ENCODE data around the gene IL15RA.

DNA sequence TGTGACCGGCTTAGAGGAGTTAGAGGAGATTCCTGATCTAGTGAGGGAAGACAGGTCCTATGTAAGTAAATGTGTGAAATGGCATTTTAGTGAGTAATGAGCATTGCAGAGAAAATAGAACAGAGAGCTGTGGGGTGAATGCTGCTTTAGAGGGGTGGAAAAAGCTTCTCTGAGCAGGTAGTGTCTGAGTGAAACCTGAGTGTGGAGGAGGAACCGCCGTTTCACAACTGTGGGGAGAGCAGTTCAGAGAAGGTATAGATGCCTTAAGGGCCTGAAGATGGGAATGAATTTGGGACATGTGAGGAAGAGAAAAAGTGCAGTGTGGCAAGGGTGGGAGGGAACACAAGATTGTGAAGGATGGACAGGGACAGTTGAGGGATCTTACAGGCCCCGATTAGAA lies 65.7 kb downstream of the IL15RA start:
- no peak for TF ChIP-seq GABPA (IDR thresholded peaks at IDR 0.05; ENCODE audit: low read depth)
- TF ChIP-seq, protein P1, sequence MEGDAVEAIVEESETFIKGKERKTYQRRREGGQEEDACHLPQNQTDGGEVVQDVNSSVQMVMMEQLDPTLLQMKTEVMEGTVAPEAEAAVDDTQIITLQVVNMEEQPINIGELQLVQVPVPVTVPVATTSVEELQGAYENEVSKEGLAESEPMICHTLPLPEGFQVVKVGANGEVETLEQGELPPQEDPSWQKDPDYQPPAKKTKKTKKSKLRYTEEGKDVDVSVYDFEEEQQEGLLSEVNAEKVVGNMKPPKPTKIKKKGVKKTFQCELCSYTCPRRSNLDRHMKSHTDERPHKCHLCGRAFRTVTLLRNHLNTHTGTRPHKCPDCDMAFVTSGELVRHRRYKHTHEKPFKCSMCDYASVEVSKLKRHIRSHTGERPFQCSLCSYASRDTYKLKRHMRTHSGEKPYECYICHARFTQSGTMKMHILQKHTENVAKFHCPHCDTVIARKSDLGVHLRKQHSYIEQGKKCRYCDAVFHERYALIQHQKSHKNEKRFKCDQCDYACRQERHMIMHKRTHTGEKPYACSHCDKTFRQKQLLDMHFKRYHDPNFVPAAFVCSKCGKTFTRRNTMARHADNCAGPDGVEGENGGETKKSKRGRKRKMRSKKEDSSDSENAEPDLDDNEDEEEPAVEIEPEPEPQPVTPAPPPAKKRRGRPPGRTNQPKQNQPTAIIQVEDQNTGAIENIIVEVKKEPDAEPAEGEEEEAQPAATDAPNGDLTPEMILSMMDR (IDR thresholded peaks at IDR 0.05; ENCODE audit: insufficient read depth, low read length) = no peak
- no peak for TF ChIP-seq POLR2AphosphoS5 (IDR thresholded peaks at IDR 0.05; ENCODE audit: low read depth)
- TF ChIP-seq, protein P2, sequence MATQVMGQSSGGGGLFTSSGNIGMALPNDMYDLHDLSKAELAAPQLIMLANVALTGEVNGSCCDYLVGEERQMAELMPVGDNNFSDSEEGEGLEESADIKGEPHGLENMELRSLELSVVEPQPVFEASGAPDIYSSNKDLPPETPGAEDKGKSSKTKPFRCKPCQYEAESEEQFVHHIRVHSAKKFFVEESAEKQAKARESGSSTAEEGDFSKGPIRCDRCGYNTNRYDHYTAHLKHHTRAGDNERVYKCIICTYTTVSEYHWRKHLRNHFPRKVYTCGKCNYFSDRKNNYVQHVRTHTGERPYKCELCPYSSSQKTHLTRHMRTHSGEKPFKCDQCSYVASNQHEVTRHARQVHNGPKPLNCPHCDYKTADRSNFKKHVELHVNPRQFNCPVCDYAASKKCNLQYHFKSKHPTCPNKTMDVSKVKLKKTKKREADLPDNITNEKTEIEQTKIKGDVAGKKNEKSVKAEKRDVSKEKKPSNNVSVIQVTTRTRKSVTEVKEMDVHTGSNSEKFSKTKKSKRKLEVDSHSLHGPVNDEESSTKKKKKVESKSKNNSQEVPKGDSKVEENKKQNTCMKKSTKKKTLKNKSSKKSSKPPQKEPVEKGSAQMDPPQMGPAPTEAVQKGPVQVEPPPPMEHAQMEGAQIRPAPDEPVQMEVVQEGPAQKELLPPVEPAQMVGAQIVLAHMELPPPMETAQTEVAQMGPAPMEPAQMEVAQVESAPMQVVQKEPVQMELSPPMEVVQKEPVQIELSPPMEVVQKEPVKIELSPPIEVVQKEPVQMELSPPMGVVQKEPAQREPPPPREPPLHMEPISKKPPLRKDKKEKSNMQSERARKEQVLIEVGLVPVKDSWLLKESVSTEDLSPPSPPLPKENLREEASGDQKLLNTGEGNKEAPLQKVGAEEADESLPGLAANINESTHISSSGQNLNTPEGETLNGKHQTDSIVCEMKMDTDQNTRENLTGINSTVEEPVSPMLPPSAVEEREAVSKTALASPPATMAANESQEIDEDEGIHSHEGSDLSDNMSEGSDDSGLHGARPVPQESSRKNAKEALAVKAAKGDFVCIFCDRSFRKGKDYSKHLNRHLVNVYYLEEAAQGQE (IDR thresholded peaks at IDR 0.05; ENCODE audit: insufficient replicate concordance, low read depth) = no peak
